OCI-LY3 (cell line): Measurements from ENCODE around the gene PRICKLE2.

ENCODE experiments used
- EZH2phosphoT487 ChIP-seq: fragments of 200-600 bp; shearing (Covaris generic); IDR thresholded peaks from 2 replicates; pipeline ENCODE4 v1.6.1; 2018; ENCODE audit warnings: antibody characterized with exemption, mixed run types, low read depth
- TF ChIP-seq, protein P1 (sequence below): fragments of 200-600, 300-600 bp; sonication (generic); IDR thresholded peaks from 2 replicates; pipeline ENCODE4 v1.5.1; 2014; ENCODE audit warnings: antibody characterized with exemption, low read length, low read depth

DNA sequence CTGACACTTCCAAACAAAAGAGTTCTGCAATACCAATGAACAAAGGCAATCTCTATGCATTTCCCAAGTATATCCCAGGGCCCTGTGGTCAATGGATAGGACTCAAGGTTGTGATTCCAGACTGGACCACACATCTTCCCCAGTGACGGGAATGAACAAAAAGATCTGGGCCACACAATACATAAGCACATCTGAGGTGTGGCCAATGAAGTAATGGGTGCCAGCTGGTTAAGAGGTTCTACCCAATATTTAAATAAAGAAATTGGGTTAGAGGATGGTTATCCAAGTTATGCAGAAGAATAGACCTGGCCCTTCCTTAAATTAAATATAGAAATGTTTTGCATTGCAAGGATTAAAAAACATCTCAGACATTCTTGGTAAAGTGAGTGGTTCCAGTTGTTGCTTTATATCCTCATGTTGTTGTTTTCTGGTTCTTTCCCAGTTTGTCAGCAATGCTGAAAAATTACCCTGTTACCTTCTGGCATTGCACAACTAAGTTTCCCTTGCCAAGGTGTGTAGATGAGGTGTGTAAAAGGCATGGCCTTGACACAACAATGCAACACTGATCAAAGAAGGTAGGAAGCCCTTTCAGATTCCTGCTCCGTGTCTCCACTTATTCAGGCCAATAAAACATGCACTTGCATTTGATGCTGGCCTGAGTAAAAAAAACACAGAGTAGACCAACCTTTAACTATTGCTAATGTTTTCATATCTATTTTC is 86.5 kb downstream of the PRICKLE2 start:
- TF ChIP-seq, protein P1, sequence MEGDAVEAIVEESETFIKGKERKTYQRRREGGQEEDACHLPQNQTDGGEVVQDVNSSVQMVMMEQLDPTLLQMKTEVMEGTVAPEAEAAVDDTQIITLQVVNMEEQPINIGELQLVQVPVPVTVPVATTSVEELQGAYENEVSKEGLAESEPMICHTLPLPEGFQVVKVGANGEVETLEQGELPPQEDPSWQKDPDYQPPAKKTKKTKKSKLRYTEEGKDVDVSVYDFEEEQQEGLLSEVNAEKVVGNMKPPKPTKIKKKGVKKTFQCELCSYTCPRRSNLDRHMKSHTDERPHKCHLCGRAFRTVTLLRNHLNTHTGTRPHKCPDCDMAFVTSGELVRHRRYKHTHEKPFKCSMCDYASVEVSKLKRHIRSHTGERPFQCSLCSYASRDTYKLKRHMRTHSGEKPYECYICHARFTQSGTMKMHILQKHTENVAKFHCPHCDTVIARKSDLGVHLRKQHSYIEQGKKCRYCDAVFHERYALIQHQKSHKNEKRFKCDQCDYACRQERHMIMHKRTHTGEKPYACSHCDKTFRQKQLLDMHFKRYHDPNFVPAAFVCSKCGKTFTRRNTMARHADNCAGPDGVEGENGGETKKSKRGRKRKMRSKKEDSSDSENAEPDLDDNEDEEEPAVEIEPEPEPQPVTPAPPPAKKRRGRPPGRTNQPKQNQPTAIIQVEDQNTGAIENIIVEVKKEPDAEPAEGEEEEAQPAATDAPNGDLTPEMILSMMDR = no peak
- no peak for TF ChIP-seq EZH2phosphoT487
